Lower leg skin (tissue), 3 donors: ENCODE results near the gene NSG1.

Source experiments
- POLR2A ChIP-seq, 2 donors: fragments of 450-650 bp; IDR thresholded peaks; one replicate each; pipeline ENCODE4 v1.6.1; 2016 to 2017; ENCODE audit warnings: antibody characterized with exemption in 2 of 2, mild to moderate bottlenecking in 1 of 2, moderate library complexity in 1 of 2
- TF ChIP-seq, protein P1 (sequence below), 3 donors: fragments of 450-650 bp; IDR thresholded peaks; one replicate each; pipeline ENCODE4 v1.5.1; 2016; ENCODE audit warnings: antibody characterized with exemption in 3 of 3, mild to moderate bottlenecking in 3 of 3, moderate library complexity in 2 of 3

DNA sequence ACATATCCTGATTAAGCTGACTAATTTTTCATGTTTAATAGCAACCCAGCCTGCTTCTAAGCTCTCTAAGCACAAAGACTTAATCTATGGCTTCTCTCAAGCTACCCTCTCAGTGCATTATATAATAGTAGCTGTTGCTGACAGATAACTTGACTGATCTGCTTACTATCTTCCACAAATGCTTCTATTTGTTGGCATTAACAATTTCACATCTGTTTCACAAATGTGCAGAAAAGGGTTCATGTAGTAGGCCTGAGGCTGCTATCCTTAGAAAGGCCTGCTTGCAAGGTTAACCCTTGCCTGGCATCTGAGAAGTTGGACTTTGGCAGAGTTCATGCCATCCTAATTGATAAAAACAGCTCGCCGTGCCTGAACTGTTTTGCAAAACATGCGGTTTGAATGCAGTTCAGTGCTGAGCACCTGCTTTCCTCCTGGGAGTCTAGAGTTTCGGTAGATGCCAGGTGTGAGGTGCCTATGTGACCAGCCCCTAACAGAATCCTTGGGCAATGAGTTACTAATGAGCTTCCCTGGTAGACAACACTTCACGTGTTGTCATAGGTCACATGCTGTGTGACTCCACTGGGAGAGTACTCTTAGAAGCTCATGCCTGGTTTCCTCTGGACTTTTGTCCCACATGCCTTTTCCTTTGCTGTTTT, 68.4 kb downstream of the NSG1 start:
- TF ChIP-seq, protein P1, sequence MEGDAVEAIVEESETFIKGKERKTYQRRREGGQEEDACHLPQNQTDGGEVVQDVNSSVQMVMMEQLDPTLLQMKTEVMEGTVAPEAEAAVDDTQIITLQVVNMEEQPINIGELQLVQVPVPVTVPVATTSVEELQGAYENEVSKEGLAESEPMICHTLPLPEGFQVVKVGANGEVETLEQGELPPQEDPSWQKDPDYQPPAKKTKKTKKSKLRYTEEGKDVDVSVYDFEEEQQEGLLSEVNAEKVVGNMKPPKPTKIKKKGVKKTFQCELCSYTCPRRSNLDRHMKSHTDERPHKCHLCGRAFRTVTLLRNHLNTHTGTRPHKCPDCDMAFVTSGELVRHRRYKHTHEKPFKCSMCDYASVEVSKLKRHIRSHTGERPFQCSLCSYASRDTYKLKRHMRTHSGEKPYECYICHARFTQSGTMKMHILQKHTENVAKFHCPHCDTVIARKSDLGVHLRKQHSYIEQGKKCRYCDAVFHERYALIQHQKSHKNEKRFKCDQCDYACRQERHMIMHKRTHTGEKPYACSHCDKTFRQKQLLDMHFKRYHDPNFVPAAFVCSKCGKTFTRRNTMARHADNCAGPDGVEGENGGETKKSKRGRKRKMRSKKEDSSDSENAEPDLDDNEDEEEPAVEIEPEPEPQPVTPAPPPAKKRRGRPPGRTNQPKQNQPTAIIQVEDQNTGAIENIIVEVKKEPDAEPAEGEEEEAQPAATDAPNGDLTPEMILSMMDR (IDR thresholded peaks at IDR 0.05) = no peak
- TF ChIP-seq POLR2A (IDR thresholded peaks at IDR 0.05) = no peak
